Measurements from ENCODE around the gene TAGLN2. TPM values are rescaled to one million over a fixed set of nuclear protein-coding genes. Genes with fewer than 3 reads are reported as not detected.

The TAGLN2 gene
- total and polyA plus RNA-seq, 9 of the 15 experiments (the other 6 are each of a cell fraction or from before 2014, with no cell fraction given): 192 to 683 (median 455) TPM

GRCh38 chr1:159945483-159946241 lies 20.4 kb upstream of the TAGLN2 start, which contains the start of gene IGSF9 (continued):
- TF ChIP-seq HSF4 (CRISPR knock-in tag; IDR thresholded peaks at IDR 0.05; ENCODE audit: borderline replicate concordance): no peak
- no peak for TF ChIP-seq ZBTB12 (CRISPR knock-in tag; IDR thresholded peaks at IDR 0.05)
- TF ChIP-seq TEAD4 (IDR thresholded peaks at IDR 0.05; ENCODE audit: low read length): no peak
- no peak for TF ChIP-seq TEAD4 (CRISPR knock-in tag; IDR thresholded peaks at IDR 0.05; ENCODE audit: borderline replicate concordance)
- peak; percentile 85 for TF ChIP-seq RB1 (IDR thresholded peaks at IDR 0.05; ENCODE audit: low read depth)
- no peak for TF ChIP-seq MTF1 (CRISPR knock-in tag; IDR thresholded peaks at IDR 0.05; ENCODE audit: borderline replicate concordance)
- TF ChIP-seq ATF1 (CRISPR knock-in tag; IDR thresholded peaks at IDR 0.05): no peak
- TF ChIP-seq ATF1 (tag; IDR thresholded peaks at IDR 0.05): peak; percentile 72
- TF ChIP-seq HNRNPUL1 (IDR thresholded peaks at IDR 0.05; ENCODE audit: low read length): no peak
- no peak; the same call in 1 of the 2 replicates for TF ChIP-seq NFIX (CRISPR knock-in tag; IDR thresholded peaks at IDR 0.05; ENCODE audit: low read depth)
- TF ChIP-seq ASH1L (IDR thresholded peaks at IDR 0.05; ENCODE audit: borderline replicate concordance, low read depth, partially characterized antibody): no peak
- no peak for TF ChIP-seq RBM39 (optimal IDR thresholded peaks at IDR 0.05; ENCODE audit: low read depth, low read length)
- no peak for TF ChIP-seq ARID2 (IDR thresholded peaks at IDR 0.05)
- TF ChIP-seq CBX3 (IDR thresholded peaks at IDR 0.05; ENCODE audit: borderline replicate concordance in 1 of 2, low read length in 2 of 2): peak in 1 of 2 experiments; percentile 23; a peak in 1 of 3 replicates
- TF ChIP-seq TRIM28 (IDR thresholded peaks at IDR 0.05): no peak
- TF ChIP-seq HOXB6 (CRISPR knock-in tag; IDR thresholded peaks at IDR 0.05; ENCODE audit: borderline replicate concordance): no peak
- no peak for TF ChIP-seq THAP7 (CRISPR knock-in tag; IDR thresholded peaks at IDR 0.05)
- TF ChIP-seq FUS (optimal IDR thresholded peaks at IDR 0.05; ENCODE audit: low read depth, low read length): no peak
- no peak for TF ChIP-seq PHF20 (IDR thresholded peaks at IDR 0.05; ENCODE audit: partially characterized antibody)
- no peak for TF ChIP-seq HIVEP1 (CRISPR knock-in tag; IDR thresholded peaks at IDR 0.05)
- TF ChIP-seq HMBOX1 (IDR thresholded peaks at IDR 0.05): no peak
- TF ChIP-seq ZZZ3 (IDR thresholded peaks at IDR 0.05): no peak
- no peak for TF ChIP-seq MCM2 (IDR thresholded peaks at IDR 0.05; ENCODE audit: low read depth)
